K562 (cell line): ENCODE results near the gene SH2D4B. TPM values are rescaled to one million over a fixed set of nuclear protein-coding genes. Genes with fewer than 3 reads are reported as not detected.
A peak's percentile ranks its signal among the peaks of the same experiment; 100 is the strongest.

Source experiments
- ARID3B ChIP-seq: fragments of 250-450 bp; sonication (Bioruptor Pico); IDR thresholded peaks from 2 replicates; pipeline ENCODE4 v1.4.0; 2020; ENCODE audit warnings: borderline replicate concordance
- ASH1L ChIP-seq: fragments of 450-650 bp; IDR thresholded peaks from 2 replicates; pipeline ENCODE4 v1.6.1; 2018; ENCODE audit warnings: borderline replicate concordance, mild to moderate bottlenecking, low read depth; ENCODE audit not compliant: partially characterized antibody
- CBFA2T2 ChIP-seq: fragments of 450-650 bp; conservative IDR thresholded peaks from 2 replicates; pipeline ENCODE4 v1.6.1; 2017; ENCODE audit warnings: mild to moderate bottlenecking
- CBX5 ChIP-seq: IDR thresholded peaks from 2 replicates; pipeline ENCODE4 v1.6.1; 2014; ENCODE audit warnings: low read depth, borderline replicate concordance
- CHAMP1 ChIP-seq: fragments of 450-650 bp; IDR thresholded peaks from 2 replicates; pipeline ENCODE4 v1.6.1; 2016; ENCODE audit warnings: mild to moderate bottlenecking
- CHCHD3 ChIP-seq: fragments of 250-450 bp; sonication (Bioruptor Pico); IDR thresholded peaks from 2 replicates; pipeline ENCODE4 v2.1.2; 2022; ENCODE audit warnings: mild to moderate bottlenecking
- COPS2 ChIP-seq: fragments of 450-650 bp; conservative IDR thresholded peaks from 2 replicates; pipeline ENCODE4 v1.6.1; 2016; ENCODE audit warnings: mild to moderate bottlenecking, moderate library complexity
- FOXA3 ChIP-seq, 2 experiments: fragments of 450-650 bp in 1 of 2; sonication (generic) in 1 of 2; formaldehyde crosslinking; IDR thresholded peaks in 1 of 2; conservative IDR thresholded peaks in 1 of 2; 2 replicates each; pipeline versions ENCODE4 v1.4.0 to v1.8.0; 2020 to 2022; ENCODE audit warnings: mild to moderate bottlenecking in 2 of 2, missing genetic modification reagents in 1 of 2
- GATA2 ChIP-seq: sonication (generic); formaldehyde crosslinking; IDR thresholded peaks from 2 replicates; pipeline ENCODE4 v1.4.0; 2020; ENCODE audit warnings: mild to moderate bottlenecking, missing genetic modification reagents
- GTF2E2 ChIP-seq: fragments of 200-800 bp; sonication (Bioruptor generic); IDR thresholded peaks from 2 replicates; pipeline ENCODE4 v1.6.1; 2016; ENCODE audit warnings: missing genetic modification characterization, missing compliant biosample characterization
- MAFF ChIP-seq: IDR thresholded peaks from 2 replicates; pipeline ENCODE4 v1.6.1; 2012; ENCODE audit warnings: low read length, improper control_type of control experiment
- MYBL2 ChIP-seq, 2 experiments: fragments of 450-650 bp in 1 of 2; sonication (generic) in 1 of 2; formaldehyde crosslinking in 1 of 2; IDR thresholded peaks; 2 replicates each; pipeline versions ENCODE4 v1.6.1 to v1.8.1; 2017 to 2022; ENCODE audit warnings: borderline replicate concordance in 1 of 2, inconsistent platforms in 1 of 2, low read depth in 1 of 2, mild to moderate bottlenecking in 1 of 2, missing genetic modification reagents in 1 of 2, moderate library complexity in 1 of 2
- NR1H2 ChIP-seq: sonication (generic); formaldehyde crosslinking; IDR thresholded peaks from 2 replicates; pipeline ENCODE4 v1.4.0; 2020; ENCODE audit warnings: mild to moderate bottlenecking, missing genetic modification reagents
- SP2 ChIP-seq: IDR thresholded peaks from 2 replicates; pipeline ENCODE4 v1.6.1; 2011; ENCODE audit warnings: mild to moderate bottlenecking, low read depth, low read length, moderate library complexity; ENCODE audit not compliant: poor library complexity, severe bottlenecking; ENCODE audit errors: extremely low read depth
- THAP12 ChIP-seq: fragments of 250-450 bp; sonication (Bioruptor Pico); IDR thresholded peaks from 2 replicates; pipeline ENCODE4 v1.9.0; 2021; ENCODE audit warnings: mild to moderate bottlenecking, inconsistent platforms
- ZNF408 ChIP-seq: fragments of 250-450 bp; sonication (Bioruptor Pico); IDR thresholded peaks from 2 replicates; pipeline ENCODE4 v1.4.0; 2020; ENCODE audit warnings: low read depth, mild to moderate bottlenecking, moderate library complexity
- polyA plus RNA-seq, 8 experiments: library from polyadenylated mRNA; depleted of rRNA in 4 of 8; stranded (reverse) in 5 of 8; unstranded in 3 of 8; fragments of >200 nt; fragmentation: Nextera tagmentation in 2 of 8; fragmentation: Illumina TruSeq in 1 of 8; extraction: Ambion mirVana in 2 of 8; extraction: Trizol in 1 of 8; gene quantifications; 2 replicates each; pipeline versions ENCODE4 v1.2.1 to v1.2.3, GENCODE V29; 2011 to 2014; ENCODE audit warnings: inconsistent platforms in 1 of 8, missing spikeins in 1 of 8
- total RNA-seq, 7 experiments: library from RNA; depleted of rRNA in 6 of 7; stranded (reverse); fragments of >200 nt in 6 of 7; fragmentation: Illumina TruSeq in 2 of 7; extraction: Trizol in 2 of 7; gene quantifications; 2 replicates each; pipeline versions ENCODE4 v1.2.1 to v1.2.3, GENCODE V29; 2011 to 2021; ENCODE audit warnings: low replicate concordance in 1 of 7
- TF ChIP-seq, protein P1 (sequence below): fragments of 250-450 bp; sonication (Bioruptor Pico); IDR thresholded peaks from 2 replicates; pipeline ENCODE4 v1.5.1; 2021; ENCODE audit warnings: mild to moderate bottlenecking
- TF ChIP-seq, protein P2 (sequence below): fragments of 200-800 bp; sonication (Bioruptor generic); IDR thresholded peaks from 2 replicates; pipeline ENCODE4 v1.6.1; 2017; ENCODE audit warnings: missing genetic modification characterization, missing compliant biosample characterization

Gene SH2D4B
- total and polyA plus RNA-seq, 9 of the 15 experiments (the other 6 are each of a cell fraction or from before 2014, with no cell fraction given) = 0.03 to 0.14 (median 0.04) TPM; not detected in 4

- TF ChIP-seq SP2 (no peak), NR1H2 (no peak), THAP12 (CRISPR knock-in tag) (no peak), ZNF408 (CRISPR knock-in tag) (no peak), CBX5 (peak; percentile 94), CBFA2T2 (no peak), GTF2E2 (tag) (no peak), CHAMP1 (peak; percentile 62; the same call in 1 of the 2 replicates), CHCHD3 (CRISPR knock-in tag) (no peak), MYBL2 (IDR thresholded peaks at IDR 0.05; ENCODE audit: low read depth) (peak; percentile 26; the same call in 1 of the 2 replicates), MYBL2 (CRISPR knock-in tag; IDR thresholded peaks at IDR 0.05; ENCODE audit: borderline replicate concordance) (no peak), FOXA3 (CRISPR knock-in tag; conservative IDR thresholded peaks at IDR 0.05 in 1 of 2, IDR thresholded peaks at IDR 0.05 in 1 of 2) (no peak), ARID3B (CRISPR knock-in tag) (no peak), MAFF (no peak), COPS2 (no peak), GATA2 (CRISPR knock-in tag) (no peak), ASH1L (no peak)
- TF ChIP-seq, protein P1, sequence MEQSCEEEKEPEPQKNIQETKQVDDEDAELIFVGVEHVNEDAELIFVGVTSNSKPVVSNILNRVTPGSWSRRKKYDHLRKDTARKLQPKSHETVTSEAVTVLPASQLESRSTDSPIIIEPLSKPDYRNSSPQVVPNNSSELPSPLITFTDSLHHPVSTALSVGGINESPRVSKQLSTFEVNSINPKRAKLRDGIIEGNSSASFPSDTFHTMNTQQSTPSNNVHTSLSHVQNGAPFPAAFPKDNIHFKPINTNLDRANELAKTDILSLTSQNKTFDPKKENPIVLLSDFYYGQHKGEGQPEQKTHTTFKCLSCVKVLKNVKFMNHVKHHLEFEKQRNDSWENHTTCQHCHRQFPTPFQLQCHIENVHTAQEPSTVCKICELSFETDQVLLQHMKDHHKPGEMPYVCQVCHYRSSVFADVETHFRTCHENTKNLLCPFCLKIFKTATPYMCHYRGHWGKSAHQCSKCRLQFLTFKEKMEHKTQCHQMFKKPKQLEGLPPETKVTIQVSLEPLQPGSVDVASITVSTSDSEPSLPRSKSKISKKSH (CRISPR knock-in tag) = peak; percentile 88
- TF ChIP-seq, protein P2, sequence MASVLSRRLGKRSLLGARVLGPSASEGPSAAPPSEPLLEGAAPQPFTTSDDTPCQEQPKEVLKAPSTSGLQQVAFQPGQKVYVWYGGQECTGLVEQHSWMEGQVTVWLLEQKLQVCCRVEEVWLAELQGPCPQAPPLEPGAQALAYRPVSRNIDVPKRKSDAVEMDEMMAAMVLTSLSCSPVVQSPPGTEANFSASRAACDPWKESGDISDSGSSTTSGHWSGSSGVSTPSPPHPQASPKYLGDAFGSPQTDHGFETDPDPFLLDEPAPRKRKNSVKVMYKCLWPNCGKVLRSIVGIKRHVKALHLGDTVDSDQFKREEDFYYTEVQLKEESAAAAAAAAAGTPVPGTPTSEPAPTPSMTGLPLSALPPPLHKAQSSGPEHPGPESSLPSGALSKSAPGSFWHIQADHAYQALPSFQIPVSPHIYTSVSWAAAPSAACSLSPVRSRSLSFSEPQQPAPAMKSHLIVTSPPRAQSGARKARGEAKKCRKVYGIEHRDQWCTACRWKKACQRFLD = no peak
These were observed 41.0 kb upstream of the SH2D4B start (continued) for GRCh38 chr10:80496555-80497172.
